Liver (tissue), 3 donors: ENCODE results near the gene RNF157.

Experiments
- REST ChIP-seq: IDR thresholded peaks from 2 replicates; pipeline ENCODE4 v1.6.1; 2016; ENCODE audit warnings: antibody characterized with exemption, mild to moderate bottlenecking
- TAF1 ChIP-seq: conservative IDR thresholded peaks from 2 replicates; pipeline ENCODE4 v1.6.1; 2016; ENCODE audit warnings: antibody characterized with exemption, mild to moderate bottlenecking
- YY1 ChIP-seq: IDR thresholded peaks from 2 replicates; pipeline ENCODE4 v1.6.1; 2016; ENCODE audit warnings: antibody characterized with exemption, mild to moderate bottlenecking
- TF ChIP-seq, protein P1 (sequence below): fragments of 150-350 bp; IDR thresholded peaks from 2 replicates; pipeline ENCODE4 v1.5.1; 2017; ENCODE audit warnings: improper control_type of control experiment, low read depth, low read length; ENCODE audit not compliant: missing input control
- donor health status: healthy.
- donor health status: healthy.

DNA sequence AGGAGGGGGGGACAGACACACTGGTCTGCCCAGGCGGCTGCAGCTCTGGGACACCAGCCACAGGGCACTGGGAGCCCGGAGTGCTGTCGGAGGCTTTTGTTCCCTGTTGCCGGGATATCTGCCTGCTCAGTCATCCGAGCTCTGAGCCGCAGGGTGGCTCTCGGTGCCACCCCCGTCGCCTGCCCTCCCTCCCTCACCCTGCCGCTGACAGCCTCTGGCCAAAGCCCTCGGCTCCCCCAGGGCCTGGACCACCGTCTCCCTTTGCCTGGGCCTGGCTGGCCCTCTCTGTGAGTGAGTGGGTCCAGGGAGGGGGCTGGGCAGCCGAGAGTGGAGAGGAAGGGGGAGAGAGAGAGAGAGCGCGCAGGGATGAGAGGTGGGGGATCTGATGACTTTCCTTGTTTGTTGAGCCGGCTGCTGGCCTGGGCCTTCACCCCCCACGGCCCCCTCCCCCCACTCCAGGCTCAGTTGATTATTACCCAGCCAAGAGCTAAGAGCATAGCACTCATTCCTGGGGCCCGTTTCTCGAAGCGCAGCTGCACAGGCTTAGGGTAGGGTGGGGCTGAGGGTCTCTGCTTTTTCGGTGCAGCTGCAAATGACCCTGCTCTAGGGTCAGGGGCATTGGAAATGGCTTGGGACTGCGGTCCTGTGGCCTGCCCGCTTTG lies 101.9 kb downstream of the RNF157 start:
- TF ChIP-seq YY1 (no peak), REST (no peak), TAF1 (no peak)
- TF ChIP-seq, protein P1, sequence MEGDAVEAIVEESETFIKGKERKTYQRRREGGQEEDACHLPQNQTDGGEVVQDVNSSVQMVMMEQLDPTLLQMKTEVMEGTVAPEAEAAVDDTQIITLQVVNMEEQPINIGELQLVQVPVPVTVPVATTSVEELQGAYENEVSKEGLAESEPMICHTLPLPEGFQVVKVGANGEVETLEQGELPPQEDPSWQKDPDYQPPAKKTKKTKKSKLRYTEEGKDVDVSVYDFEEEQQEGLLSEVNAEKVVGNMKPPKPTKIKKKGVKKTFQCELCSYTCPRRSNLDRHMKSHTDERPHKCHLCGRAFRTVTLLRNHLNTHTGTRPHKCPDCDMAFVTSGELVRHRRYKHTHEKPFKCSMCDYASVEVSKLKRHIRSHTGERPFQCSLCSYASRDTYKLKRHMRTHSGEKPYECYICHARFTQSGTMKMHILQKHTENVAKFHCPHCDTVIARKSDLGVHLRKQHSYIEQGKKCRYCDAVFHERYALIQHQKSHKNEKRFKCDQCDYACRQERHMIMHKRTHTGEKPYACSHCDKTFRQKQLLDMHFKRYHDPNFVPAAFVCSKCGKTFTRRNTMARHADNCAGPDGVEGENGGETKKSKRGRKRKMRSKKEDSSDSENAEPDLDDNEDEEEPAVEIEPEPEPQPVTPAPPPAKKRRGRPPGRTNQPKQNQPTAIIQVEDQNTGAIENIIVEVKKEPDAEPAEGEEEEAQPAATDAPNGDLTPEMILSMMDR, result no peak
